ENCODE results near the gene CDH8. TPM values are rescaled to one million over a fixed set of nuclear protein-coding genes. Genes with fewer than 3 reads are reported as not detected.

Gene CDH8
- total and polyA plus RNA-seq, 2 donors (not counting 1 experiment from before 2014, with no cell fraction given) = not detected

DNA sequence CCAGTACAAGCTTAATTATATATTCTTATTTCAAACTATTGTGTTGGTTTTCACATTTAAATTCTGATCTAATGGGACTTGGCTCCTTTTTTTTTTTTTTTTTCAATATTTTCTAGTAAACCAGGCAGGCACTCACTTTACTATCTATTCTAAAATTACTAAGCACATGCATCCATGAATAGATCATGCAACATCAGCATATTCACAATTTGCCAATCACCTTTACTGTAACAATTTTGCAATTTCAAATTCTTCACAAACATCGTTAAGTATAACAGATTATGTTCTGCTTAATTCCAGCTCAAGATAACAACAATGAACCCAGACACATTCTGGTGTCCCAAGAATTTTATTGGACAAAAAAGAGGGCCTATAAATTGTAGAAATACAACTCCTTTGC, 217.4 kb downstream of the CDH8 start:
- Histone ChIP-seq H3K36me3 (replicated peaks in 1 of 2; ENCODE audit: control extremely low read depth in 1 of 2, control insufficient read depth in 1 of 2, extremely low read depth in 1 of 2, insufficient read depth in 2 of 2, low read length in 1 of 2) (no peaks in the 10 kb centered on the region), H4K20me1 (ENCODE audit: control insufficient read depth, insufficient read depth, low read length, poor library complexity, severe bottlenecking) (no peaks in the 10 kb centered on the region), H3K4me3 (ENCODE audit: control extremely low read depth in 1 of 5, extremely low read depth in 1 of 5, insufficient read depth in 1 of 5, low read depth in 2 of 5, low read length in 4 of 5) (no peak overlapping the region), H3K79me2 (ENCODE audit: control insufficient read depth, insufficient read depth, low read length) (no peaks in the 10 kb centered on the region), H3K4me1 (ENCODE audit: control insufficient read depth in 2 of 2, insufficient read depth in 2 of 2, low read length in 2 of 2) (no peaks in the 10 kb centered on the region), H3K9ac (ENCODE audit: low read length) (no peak overlapping the region), H2AFZ (ENCODE audit: insufficient read depth, low read depth, low read length, poor library complexity, severe bottlenecking) (no peak overlapping the region), H3K27me3 (replicated peaks in 1 of 4; ENCODE audit: control extremely low read depth in 1 of 4, control insufficient read depth in 3 of 4, insufficient read depth in 4 of 4, low read length in 3 of 4) (no peaks in the 10 kb centered on the region), H3K9me3 (ENCODE audit: control extremely low read depth in 1 of 3, control insufficient read depth in 2 of 3, insufficient read depth in 1 of 3, low read length in 2 of 3) (no peaks in the 10 kb centered on the region), H3K4me2 (replicated peaks; ENCODE audit: low read depth, low read length, poor library complexity, severe bottlenecking) (no peak overlapping the region), H3K27ac (ENCODE audit: low read length in 2 of 2) (no peak overlapping the region)
- intact Hi-C loops (cut with micrococcal nuclease) = no loop called here
- H3K27me3 Mint-ChIP-seq = no peaks in the 10 kb centered on the region
- no peak for ATAC-seq (ENCODE audit: low read depth)
- peaks cover 5% of the 10 kb centered on the region for H3K9me3 Mint-ChIP-seq (ENCODE audit: insufficient read depth)
- no peak overlapping the region for H3K4me3 Mint-ChIP-seq
- DNase-seq = no peak
- CTCF ChIA-PET = no interaction called here
- no peak for TF ChIP-seq EZH2 (IDR thresholded peaks at IDR 0.05; ENCODE audit: borderline replicate concordance, insufficient read depth, low read depth, low read length, poor library complexity, severe bottlenecking)
- TF ChIP-seq, protein P1, sequence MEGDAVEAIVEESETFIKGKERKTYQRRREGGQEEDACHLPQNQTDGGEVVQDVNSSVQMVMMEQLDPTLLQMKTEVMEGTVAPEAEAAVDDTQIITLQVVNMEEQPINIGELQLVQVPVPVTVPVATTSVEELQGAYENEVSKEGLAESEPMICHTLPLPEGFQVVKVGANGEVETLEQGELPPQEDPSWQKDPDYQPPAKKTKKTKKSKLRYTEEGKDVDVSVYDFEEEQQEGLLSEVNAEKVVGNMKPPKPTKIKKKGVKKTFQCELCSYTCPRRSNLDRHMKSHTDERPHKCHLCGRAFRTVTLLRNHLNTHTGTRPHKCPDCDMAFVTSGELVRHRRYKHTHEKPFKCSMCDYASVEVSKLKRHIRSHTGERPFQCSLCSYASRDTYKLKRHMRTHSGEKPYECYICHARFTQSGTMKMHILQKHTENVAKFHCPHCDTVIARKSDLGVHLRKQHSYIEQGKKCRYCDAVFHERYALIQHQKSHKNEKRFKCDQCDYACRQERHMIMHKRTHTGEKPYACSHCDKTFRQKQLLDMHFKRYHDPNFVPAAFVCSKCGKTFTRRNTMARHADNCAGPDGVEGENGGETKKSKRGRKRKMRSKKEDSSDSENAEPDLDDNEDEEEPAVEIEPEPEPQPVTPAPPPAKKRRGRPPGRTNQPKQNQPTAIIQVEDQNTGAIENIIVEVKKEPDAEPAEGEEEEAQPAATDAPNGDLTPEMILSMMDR (IDR thresholded peaks at IDR 0.05) = no peak
- no peak overlapping the region for H3K27ac Mint-ChIP-seq
- no peaks in the 10 kb centered on the region for H3K4me1 Mint-ChIP-seq
- WGBS (ENCODE audit: insufficient coverage) = no CpG with 5 or more reads among the region's 1 CpG
- POLR2A ChIA-PET = no interaction called here

DNA sequence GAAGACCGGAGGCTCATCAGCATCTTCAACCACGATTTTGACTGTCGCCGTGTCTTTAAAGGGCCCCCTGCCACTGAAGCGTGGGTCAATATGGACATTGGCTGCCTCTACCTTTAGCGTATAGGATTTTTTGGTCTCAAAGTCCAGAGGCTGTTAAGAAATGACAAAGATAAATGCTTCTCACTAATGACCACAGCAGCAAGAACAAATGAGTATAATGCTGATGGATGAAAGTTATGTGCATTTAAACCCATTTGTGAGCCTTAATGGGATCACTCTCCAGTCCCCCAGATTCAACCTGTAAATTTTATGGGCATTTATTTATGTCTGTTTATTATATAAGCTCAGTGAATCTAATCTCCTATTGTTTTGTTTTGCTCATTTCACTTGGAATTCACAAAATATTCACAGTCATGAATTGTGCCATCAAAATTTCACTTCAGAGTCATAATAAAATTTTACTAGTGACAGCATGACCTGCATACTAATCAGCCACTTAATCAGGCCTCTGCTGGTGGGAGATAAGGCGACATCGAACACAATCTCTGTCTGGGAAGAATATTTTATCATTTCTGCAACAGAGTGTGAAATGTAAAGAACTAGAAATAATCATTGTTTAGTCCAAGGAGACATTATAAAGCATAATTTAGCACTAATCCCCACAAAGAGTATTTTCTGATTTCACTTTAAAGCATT, 218.5 kb downstream of the CDH8 start:
- no peaks in the 10 kb centered on the region for H3K27me3 ChIP-seq (replicated peaks in 1 of 4; ENCODE audit: control extremely low read depth in 1 of 4, control insufficient read depth in 3 of 4, insufficient read depth in 4 of 4, low read length in 3 of 4)
- H3K9me3 ChIP-seq (ENCODE audit: control extremely low read depth in 1 of 3, control insufficient read depth in 2 of 3, insufficient read depth in 1 of 3, low read length in 2 of 3) = peaks cover 0 to 4% (median 0%) of the 10 kb centered on the region in 3 donors
- H3K4me3 ChIP-seq (ENCODE audit: control extremely low read depth in 1 of 5, extremely low read depth in 1 of 5, insufficient read depth in 1 of 5, low read depth in 2 of 5, low read length in 4 of 5) = no peak overlapping the region
- Mint-ChIP-seq H3K4me1 (no peaks in the 10 kb centered on the region), H3K27ac (no peak overlapping the region), H3K9me3 (ENCODE audit: insufficient read depth) (peaks cover 5% of the 10 kb centered on the region), H3K4me3 (no peak overlapping the region), H3K27me3 (no peaks in the 10 kb centered on the region)
- POLR2A ChIA-PET = no interaction called here
- H3K4me2 ChIP-seq (replicated peaks; ENCODE audit: low read depth, low read length, poor library complexity, severe bottlenecking) = no peak overlapping the region
- H2AFZ ChIP-seq (ENCODE audit: insufficient read depth, low read depth, low read length, poor library complexity, severe bottlenecking) = no peak overlapping the region
- H3K27ac ChIP-seq (ENCODE audit: low read length in 2 of 2) = no peak overlapping the region
- intact Hi-C loops (cut with micrococcal nuclease) = no loop called here
- CTCF ChIA-PET = no interaction called here
- no peaks in the 10 kb centered on the region for H3K36me3 ChIP-seq (replicated peaks in 1 of 2; ENCODE audit: control extremely low read depth in 1 of 2, control insufficient read depth in 1 of 2, extremely low read depth in 1 of 2, insufficient read depth in 2 of 2, low read length in 1 of 2)
- no peaks in the 10 kb centered on the region for H4K20me1 ChIP-seq (ENCODE audit: control insufficient read depth, insufficient read depth, low read length, poor library complexity, severe bottlenecking)
- H3K9ac ChIP-seq (ENCODE audit: low read length) = no peak overlapping the region
- ATAC-seq (ENCODE audit: low read depth) = no peak
- TF ChIP-seq, protein P1 (IDR thresholded peaks at IDR 0.05) = no peak
- TF ChIP-seq EZH2 (IDR thresholded peaks at IDR 0.05; ENCODE audit: borderline replicate concordance, insufficient read depth, low read depth, low read length, poor library complexity, severe bottlenecking) = no peak
- 97% methylated on average over 5 of the region's 8 CpGs for WGBS (ENCODE audit: insufficient coverage)
- no peaks in the 10 kb centered on the region for H3K79me2 ChIP-seq (ENCODE audit: control insufficient read depth, insufficient read depth, low read length)
- no peak for DNase-seq
- no peaks in the 10 kb centered on the region for H3K4me1 ChIP-seq (ENCODE audit: control insufficient read depth in 2 of 2, insufficient read depth in 2 of 2, low read length in 2 of 2)
